ENCODE results near the gene MACF1.

The MACF1 gene

DNA sequence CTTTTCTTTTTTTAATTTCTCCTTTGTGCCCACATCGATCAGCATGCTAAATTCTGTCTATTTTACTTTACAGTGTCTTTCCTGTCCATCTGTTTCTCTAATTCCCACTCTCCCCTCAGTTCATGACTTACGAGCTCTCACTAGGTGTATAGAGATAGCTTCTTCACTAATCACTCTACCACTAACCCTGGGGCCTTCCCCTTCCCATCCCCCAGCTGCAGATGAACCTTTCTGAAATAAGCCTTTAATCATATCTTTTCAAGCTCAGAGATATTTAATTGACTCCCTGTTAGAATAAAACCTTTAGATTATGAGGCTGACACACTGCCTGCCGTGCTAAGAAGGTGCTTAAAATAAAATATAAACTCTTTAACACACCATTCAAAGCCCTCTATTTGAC lies 220.7 kb downstream of the MACF1 start:
- no peak overlapping the region for H3K9ac ChIP-seq (ENCODE audit: low read depth, low read length)
- H3K27me3 ChIP-seq (ENCODE audit: control insufficient read depth, insufficient read depth, low read length): no peaks in the 10 kb centered on the region
- no peaks in the 10 kb centered on the region for H3K9me3 ChIP-seq (ENCODE audit: control insufficient read depth, insufficient read depth, low read length)
- H3K27ac ChIP-seq (ENCODE audit: low read depth, low read length): no peak overlapping the region
- no peak overlapping the region for H3K4me3 ChIP-seq (ENCODE audit: low read depth, low read length)
- no peaks in the 10 kb centered on the region for H3K4me1 ChIP-seq (ENCODE audit: control insufficient read depth, insufficient read depth, low read length)
- peaks cover 84% of the 10 kb centered on the region for H3K36me3 ChIP-seq (ENCODE audit: control insufficient read depth, insufficient read depth, low read length)

- H3K27me3 ChIP-seq (ENCODE audit: control insufficient read depth, insufficient read depth, low read length): no peaks in the 10 kb centered on the region
- H3K36me3 ChIP-seq (ENCODE audit: control insufficient read depth, insufficient read depth, low read length): peaks cover 88% of the 10 kb centered on the region
These were observed 221.1 kb downstream of the MACF1 start for GRCh38 chr1:39425634-39426033.

GRCh38 chr1:39426346-39426745 lies 221.9 kb downstream of the MACF1 start:
- Histone ChIP-seq H3K27ac (ENCODE audit: low read depth, low read length) (no peak overlapping the region), H3K4me1 (ENCODE audit: control insufficient read depth, insufficient read depth, low read length) (no peaks in the 10 kb centered on the region), H3K9me3 (ENCODE audit: control insufficient read depth, insufficient read depth, low read length) (no peaks in the 10 kb centered on the region), H3K4me3 (ENCODE audit: low read depth, low read length) (no peak overlapping the region), H3K36me3 (ENCODE audit: control insufficient read depth, insufficient read depth, low read length) (peaks cover 92% of the 10 kb centered on the region), H3K9ac (ENCODE audit: low read depth, low read length) (no peak overlapping the region), H3K27me3 (ENCODE audit: control insufficient read depth, insufficient read depth, low read length) (no peaks in the 10 kb centered on the region)

More at GRCh38 chr1:39425634-39426033, 221.1 kb downstream of the MACF1 start:
- Histone ChIP-seq H3K4me1 (ENCODE audit: control insufficient read depth, insufficient read depth, low read length) (no peaks in the 10 kb centered on the region), H3K27ac (ENCODE audit: low read depth, low read length) (no peak overlapping the region), H3K9ac (ENCODE audit: low read depth, low read length) (no peak overlapping the region), H3K9me3 (ENCODE audit: control insufficient read depth, insufficient read depth, low read length) (no peaks in the 10 kb centered on the region), H3K4me3 (ENCODE audit: low read depth, low read length) (no peak overlapping the region)

DNA sequence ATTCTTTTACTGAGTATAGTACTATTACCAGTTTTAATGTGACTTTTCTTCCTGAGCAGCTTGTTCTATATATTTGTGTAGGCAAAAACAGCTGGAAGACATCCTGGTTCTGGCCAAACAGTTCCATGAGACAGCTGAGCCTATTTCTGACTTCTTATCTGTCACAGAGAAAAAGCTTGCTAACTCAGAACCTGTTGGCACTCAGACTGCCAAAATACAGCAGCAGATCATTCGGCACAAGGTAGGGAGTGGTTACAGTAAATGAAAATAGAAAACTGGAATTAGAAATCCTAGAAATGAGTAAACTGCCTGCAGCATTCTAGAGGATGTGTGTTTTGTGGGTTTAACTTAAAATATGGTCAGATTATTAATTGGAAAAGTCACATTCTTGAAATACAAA lies 222.9 kb downstream of the MACF1 start:
- H3K36me3 ChIP-seq (ENCODE audit: control insufficient read depth, insufficient read depth, low read length): peaks cover 96% of the 10 kb centered on the region
- no peak overlapping the region for H3K9ac ChIP-seq (ENCODE audit: low read depth, low read length)
- H3K4me3 ChIP-seq (ENCODE audit: low read depth, low read length): no peak overlapping the region
- H3K4me1 ChIP-seq (ENCODE audit: control insufficient read depth, insufficient read depth, low read length): no peaks in the 10 kb centered on the region
- H3K9me3 ChIP-seq (ENCODE audit: control insufficient read depth, insufficient read depth, low read length): no peaks in the 10 kb centered on the region
- H3K27ac ChIP-seq (ENCODE audit: low read depth, low read length): no peak overlapping the region
- no peaks in the 10 kb centered on the region for H3K27me3 ChIP-seq (ENCODE audit: control insufficient read depth, insufficient read depth, low read length)

- Histone ChIP-seq H3K27me3 (ENCODE audit: control insufficient read depth, insufficient read depth, low read length) (no peaks in the 10 kb centered on the region), H3K9me3 (ENCODE audit: control insufficient read depth, insufficient read depth, low read length) (no peaks in the 10 kb centered on the region), H3K36me3 (ENCODE audit: control insufficient read depth, insufficient read depth, low read length) (peaks cover 96% of the 10 kb centered on the region)
These were observed 223.4 kb downstream of the MACF1 start for GRCh38 chr1:39427912-39428311.

GRCh38 chr1:39431927-39432326 lies 227.4 kb downstream of the MACF1 start:
- no peaks in the 10 kb centered on the region for H3K27me3 ChIP-seq (ENCODE audit: control insufficient read depth, insufficient read depth, low read length)
- H3K9me3 ChIP-seq (ENCODE audit: control insufficient read depth, insufficient read depth, low read length): no peaks in the 10 kb centered on the region
- no peaks in the 10 kb centered on the region for H3K4me1 ChIP-seq (ENCODE audit: control insufficient read depth, insufficient read depth, low read length)
- H3K36me3 ChIP-seq (ENCODE audit: control insufficient read depth, insufficient read depth, low read length): peaks cover 100% of the 10 kb centered on the region
- no peak overlapping the region for H3K4me3 ChIP-seq (ENCODE audit: low read depth, low read length)
- H3K27ac ChIP-seq (ENCODE audit: low read depth, low read length): no peak overlapping the region
- no peak overlapping the region for H3K9ac ChIP-seq (ENCODE audit: low read depth, low read length)

More at GRCh38 chr1:39427912-39428311, 223.4 kb downstream of the MACF1 start:
- Histone ChIP-seq H3K27ac (ENCODE audit: low read depth, low read length) (no peak overlapping the region), H3K4me1 (ENCODE audit: control insufficient read depth, insufficient read depth, low read length) (no peaks in the 10 kb centered on the region), H3K4me3 (ENCODE audit: low read depth, low read length) (no peak overlapping the region), H3K9ac (ENCODE audit: low read depth, low read length) (no peak overlapping the region)

DNA sequence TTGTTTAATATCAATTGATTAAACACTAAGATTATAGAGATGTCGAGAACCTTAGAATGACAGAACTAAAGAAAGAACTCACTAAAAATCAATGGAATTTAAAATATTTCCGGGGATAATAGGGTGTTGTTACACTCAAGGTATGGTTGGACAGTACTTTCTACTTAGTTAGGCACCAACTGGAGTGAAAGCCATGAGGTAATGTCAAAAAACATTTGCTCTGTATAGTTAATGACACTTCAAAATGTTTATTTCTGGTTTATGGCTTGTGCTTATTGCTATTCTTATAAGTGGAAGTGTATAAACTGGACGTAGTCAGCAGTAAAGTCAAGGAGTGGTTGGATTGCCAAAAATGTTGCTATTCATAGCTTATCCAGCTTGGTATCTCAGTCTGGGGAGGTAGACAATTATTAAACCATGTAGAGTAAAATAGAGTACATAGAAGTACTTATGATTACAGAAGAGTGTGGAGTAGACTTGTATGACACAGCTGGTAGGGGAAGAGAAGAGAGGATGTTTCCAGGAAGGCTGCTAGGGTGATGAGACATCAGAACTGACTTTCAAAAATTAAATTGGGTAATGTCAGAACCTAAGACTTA lies 230.4 kb downstream of the MACF1 start:
- H3K4me3 ChIP-seq (ENCODE audit: low read depth, low read length): no peak overlapping the region
- H3K27me3 ChIP-seq (ENCODE audit: control insufficient read depth, insufficient read depth, low read length): no peaks in the 10 kb centered on the region
- H3K27ac ChIP-seq (ENCODE audit: low read depth, low read length): no peak overlapping the region
- no peak overlapping the region for H3K9ac ChIP-seq (ENCODE audit: low read depth, low read length)
- no peaks in the 10 kb centered on the region for H3K9me3 ChIP-seq (ENCODE audit: control insufficient read depth, insufficient read depth, low read length)
- no peaks in the 10 kb centered on the region for H3K4me1 ChIP-seq (ENCODE audit: control insufficient read depth, insufficient read depth, low read length)
- H3K36me3 ChIP-seq (ENCODE audit: control insufficient read depth, insufficient read depth, low read length): peaks cover 94% of the 10 kb centered on the region

- peaks cover 94% of the 10 kb centered on the region for H3K36me3 ChIP-seq (ENCODE audit: control insufficient read depth, insufficient read depth, low read length)
- H3K27me3 ChIP-seq (ENCODE audit: control insufficient read depth, insufficient read depth, low read length): no peaks in the 10 kb centered on the region
- H3K4me3 ChIP-seq (ENCODE audit: low read depth, low read length): no peak overlapping the region
- H3K9me3 ChIP-seq (ENCODE audit: control insufficient read depth, insufficient read depth, low read length): no peaks in the 10 kb centered on the region
- no peaks in the 10 kb centered on the region for H3K4me1 ChIP-seq (ENCODE audit: control insufficient read depth, insufficient read depth, low read length)
- no peak overlapping the region for H3K9ac ChIP-seq (ENCODE audit: low read depth, low read length)
- H3K27ac ChIP-seq (ENCODE audit: low read depth, low read length): no peak overlapping the region
These were observed 231.1 kb downstream of the MACF1 start for GRCh38 chr1:39435597-39435996.

DNA sequence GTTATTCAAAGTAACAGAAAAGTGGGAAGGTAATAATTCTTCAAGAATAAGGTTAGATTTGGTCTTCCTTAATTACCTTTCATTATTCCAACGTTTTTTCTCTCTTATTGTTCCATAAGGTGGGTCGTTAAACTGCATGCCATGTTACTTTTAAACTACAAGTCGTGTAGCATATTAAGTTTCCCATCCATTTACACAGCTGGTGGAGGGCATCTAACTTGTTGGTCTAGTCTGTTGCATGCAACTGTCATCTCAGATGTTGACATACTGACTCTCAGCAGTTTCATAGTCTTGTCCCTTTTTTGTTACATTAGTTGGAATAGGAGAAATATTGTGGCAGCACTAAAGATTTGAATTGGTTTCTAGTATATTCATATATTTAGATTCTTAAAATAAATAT lies 232.3 kb downstream of the MACF1 start:
- peaks cover 94% of the 10 kb centered on the region for H3K36me3 ChIP-seq (ENCODE audit: control insufficient read depth, insufficient read depth, low read length)
- no peak overlapping the region for H3K4me3 ChIP-seq (ENCODE audit: low read depth, low read length)
- no peaks in the 10 kb centered on the region for H3K4me1 ChIP-seq (ENCODE audit: control insufficient read depth, insufficient read depth, low read length)
- no peaks in the 10 kb centered on the region for H3K9me3 ChIP-seq (ENCODE audit: control insufficient read depth, insufficient read depth, low read length)
- no peak overlapping the region for H3K27ac ChIP-seq (ENCODE audit: low read depth, low read length)
- H3K27me3 ChIP-seq (ENCODE audit: control insufficient read depth, insufficient read depth, low read length): no peaks in the 10 kb centered on the region
- H3K9ac ChIP-seq (ENCODE audit: low read depth, low read length): no peak overlapping the region

GRCh38 chr1:39438042-39438441 lies 233.5 kb downstream of the MACF1 start:
- H3K27ac ChIP-seq (ENCODE audit: low read depth, low read length): no peak overlapping the region
- no peak overlapping the region for H3K9ac ChIP-seq (ENCODE audit: low read depth, low read length)
- peaks cover 94% of the 10 kb centered on the region for H3K36me3 ChIP-seq (ENCODE audit: control insufficient read depth, insufficient read depth, low read length)
- H3K4me3 ChIP-seq (ENCODE audit: low read depth, low read length): no peak overlapping the region
- H3K9me3 ChIP-seq (ENCODE audit: control insufficient read depth, insufficient read depth, low read length): no peaks in the 10 kb centered on the region
- no peaks in the 10 kb centered on the region for H3K4me1 ChIP-seq (ENCODE audit: control insufficient read depth, insufficient read depth, low read length)
- no peaks in the 10 kb centered on the region for H3K27me3 ChIP-seq (ENCODE audit: control insufficient read depth, insufficient read depth, low read length)

GRCh38 chr1:39440856-39441255 lies 236.4 kb downstream of the MACF1 start:
- peaks cover 93% of the 10 kb centered on the region for H3K36me3 ChIP-seq (ENCODE audit: control insufficient read depth, insufficient read depth, low read length)

More at GRCh38 chr1:39440856-39441255, 236.4 kb downstream of the MACF1 start:
- Histone ChIP-seq H3K9ac (ENCODE audit: low read depth, low read length) (no peak overlapping the region), H3K9me3 (ENCODE audit: control insufficient read depth, insufficient read depth, low read length) (no peaks in the 10 kb centered on the region), H3K4me1 (ENCODE audit: control insufficient read depth, insufficient read depth, low read length) (no peaks in the 10 kb centered on the region), H3K4me3 (ENCODE audit: low read depth, low read length) (no peak overlapping the region), H3K27me3 (ENCODE audit: control insufficient read depth, insufficient read depth, low read length) (no peaks in the 10 kb centered on the region), H3K27ac (ENCODE audit: low read depth, low read length) (no peak overlapping the region)
